Measurements from ENCODE around the gene LY86. TPM values are rescaled to one million over a fixed set of nuclear protein-coding genes. Genes with fewer than 3 reads are reported as not detected.
"Not testable (repeated sequence)": the region's sequence is repeated elsewhere in the genome, so short reads cannot be mapped to it uniquely, and the experiment has no call there.

Gene LY86
- total RNA-seq, 1 donor from 2014 or later, result not detected

DNA sequence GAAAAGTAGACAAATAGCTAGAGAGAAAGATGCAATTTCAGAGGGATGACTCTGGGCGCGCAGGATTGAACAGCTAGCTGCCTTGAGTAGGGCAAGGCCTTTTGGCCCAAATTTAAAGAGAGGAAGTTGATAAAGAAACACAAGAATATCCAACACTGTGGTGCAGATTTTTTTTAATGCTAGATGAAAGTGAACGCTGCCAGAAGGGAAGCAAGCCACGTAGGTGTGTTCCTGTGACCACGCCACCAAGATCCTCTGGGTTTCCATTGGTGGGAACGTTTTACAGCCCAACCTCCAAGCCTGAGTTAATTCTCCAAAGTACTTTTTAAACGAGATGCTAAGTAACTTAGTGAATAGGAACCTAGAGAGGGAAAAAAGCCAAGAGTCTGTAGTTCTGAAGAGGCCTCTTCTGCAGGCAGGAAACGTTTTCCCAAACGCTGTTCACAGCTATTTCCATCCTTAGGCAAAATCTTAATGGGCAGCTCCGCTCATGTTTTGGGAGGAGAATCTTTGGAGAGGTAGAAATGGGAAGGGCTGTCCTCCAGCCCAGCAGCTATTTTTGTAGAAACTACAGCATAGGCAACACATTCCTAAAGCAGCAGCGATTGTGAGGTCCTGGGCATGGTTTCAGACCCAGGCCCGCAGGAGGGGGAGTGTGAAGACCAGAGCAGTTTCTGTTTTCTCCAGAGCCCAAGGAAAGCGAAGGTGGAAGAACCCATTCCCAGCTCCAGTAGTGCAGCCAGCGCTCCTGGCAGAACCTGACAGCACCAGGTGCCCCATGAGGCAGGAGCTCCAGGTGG lies 8.2 kb downstream of the LY86 start:
- DNase-seq (ENCODE audit: low read depth), result no peak

DNA sequence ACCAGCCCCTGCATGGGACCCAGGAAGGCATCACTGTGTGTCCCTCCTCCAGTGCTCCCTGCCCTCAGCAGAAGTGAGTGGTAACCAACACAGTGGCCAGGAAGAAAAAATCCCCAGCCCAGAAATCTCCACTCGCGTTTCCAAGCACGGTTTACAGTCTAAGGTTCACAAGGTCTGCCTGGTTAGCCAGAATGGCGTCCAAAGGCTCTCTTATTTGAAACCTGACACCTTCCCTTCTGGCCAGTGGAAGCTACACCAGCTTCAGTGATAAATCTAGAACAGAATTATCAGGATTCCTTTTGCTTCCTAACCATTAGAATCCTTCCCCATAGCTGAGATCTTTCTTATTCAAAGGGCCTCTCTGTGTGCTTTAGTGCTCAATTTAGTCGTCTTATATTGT lies 9.2 kb downstream of the LY86 start:
- no peak for DNase-seq (ENCODE audit: low read depth)

DNA sequence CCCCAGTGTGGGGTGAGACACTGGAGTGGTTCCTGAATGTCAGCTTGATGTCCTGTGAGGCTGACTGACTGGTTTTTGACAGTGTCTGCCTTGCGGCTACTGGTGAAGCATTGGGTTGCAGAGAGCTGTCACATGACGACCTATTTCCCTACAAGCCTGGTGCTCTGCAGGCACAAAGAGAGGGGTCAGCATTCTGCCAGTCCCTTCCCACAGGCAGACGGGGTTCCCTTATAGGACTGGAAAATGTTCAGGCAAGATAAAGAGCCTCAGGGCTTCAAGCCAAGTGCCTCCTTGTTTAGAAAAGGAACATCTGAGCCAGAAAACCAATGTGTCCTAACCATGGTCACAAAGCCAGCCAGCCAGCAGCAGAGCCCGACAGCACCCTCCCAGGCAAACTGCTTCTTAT lies 11.0 kb downstream of the LY86 start:
- DNase-seq (ENCODE audit: low read depth), result no peak

DNA sequence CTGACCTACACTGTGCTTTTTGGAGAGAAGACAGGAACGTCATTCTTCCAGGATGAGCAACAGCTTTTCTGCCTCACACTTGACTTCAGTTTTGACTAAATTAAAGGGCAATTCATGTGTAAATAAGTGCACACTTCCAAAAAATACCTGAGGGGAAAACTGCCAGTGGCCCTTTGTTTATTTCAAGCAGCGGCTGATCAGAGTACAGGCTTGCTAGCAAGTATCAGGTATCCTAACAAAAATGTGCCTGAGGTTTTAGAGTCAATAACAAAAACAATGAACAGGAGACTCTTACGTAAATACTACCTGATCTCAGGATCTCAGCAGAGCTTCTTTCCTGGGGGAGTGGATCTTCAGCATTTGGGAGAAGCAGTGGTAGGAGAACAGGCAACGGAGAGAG lies 12.4 kb downstream of the LY86 start:
- DNase-seq (ENCODE audit: low read depth), result no peak

DNA sequence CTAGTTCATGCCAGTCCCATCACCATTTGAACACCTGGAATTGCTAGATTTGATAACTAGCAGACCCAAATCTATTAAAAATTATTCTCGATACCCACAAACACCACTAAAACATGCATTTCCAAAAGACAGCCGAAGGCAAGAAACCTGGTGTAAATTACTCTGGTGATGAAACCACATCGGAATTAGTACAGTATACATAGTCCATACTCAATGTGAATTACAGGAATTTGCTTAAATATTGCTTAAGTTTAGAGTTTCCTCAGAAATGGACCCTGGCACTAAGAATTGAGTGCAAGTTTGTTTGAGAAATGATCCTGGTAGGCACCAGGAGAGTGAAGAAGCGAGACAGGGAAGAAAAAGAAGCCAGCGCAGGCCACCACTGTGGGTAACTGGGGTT lies 13.7 kb downstream of the LY86 start:
- no peak for DNase-seq (ENCODE audit: low read depth)

DNA sequence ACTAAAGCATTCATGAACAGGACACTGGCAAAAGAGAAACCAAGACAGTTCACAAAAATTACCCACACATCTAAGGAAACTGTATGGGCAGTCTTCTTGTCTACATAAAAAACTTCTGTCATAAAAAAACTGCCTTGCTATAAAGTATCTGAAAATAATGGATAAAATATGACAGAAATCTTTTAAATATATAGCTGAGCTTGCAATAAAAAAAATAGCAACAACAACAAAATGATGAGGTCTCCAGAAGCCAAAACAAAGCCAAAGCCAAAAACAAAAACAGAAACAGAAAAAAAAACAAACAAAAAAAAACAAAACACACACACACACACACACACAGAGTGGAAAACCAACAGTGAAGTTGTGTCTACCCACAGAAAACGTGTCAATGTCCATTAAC lies 14.8 kb downstream of the LY86 start:
- no peak for DNase-seq (ENCODE audit: low read depth)

DNA sequence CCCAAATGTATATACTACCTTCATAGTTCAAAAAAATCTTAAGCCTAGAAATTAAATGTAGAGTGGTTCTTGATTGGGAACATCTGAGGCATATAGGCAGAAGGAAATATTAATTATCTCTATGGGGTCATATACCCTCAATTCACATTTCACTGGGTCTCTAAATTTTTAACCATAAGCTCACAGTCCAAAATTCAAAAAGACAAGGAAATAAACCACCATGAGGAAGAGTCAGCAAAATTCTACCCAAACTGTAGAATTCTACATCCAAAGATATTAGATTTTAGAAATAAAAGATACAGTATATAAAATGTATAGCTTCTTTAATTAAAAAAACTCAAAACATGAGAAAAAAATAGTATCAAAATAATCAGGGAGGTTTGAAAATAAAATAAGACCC lies 15.5 kb downstream of the LY86 start:
- DNase-seq (ENCODE audit: low read depth), result no peak

DNA sequence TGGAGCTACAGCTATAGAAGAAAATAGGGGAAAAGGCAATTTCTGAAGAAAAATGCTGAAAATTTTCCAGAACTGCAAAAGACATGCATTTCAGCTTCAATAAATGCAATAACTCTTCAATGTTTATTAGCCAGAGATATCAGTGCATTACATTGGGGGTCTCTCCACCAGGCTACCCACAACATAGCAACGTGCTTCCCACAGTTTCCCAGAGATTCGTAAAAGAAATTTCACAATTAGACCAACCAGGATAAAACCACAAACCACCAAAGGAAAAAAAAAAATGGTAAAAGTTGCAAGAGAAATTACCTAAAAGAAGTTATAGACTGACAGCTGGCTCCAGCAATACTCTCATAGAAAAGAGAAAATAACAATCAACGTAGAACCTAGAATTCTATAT lies 16.0 kb downstream of the LY86 start:
- no peak for DNase-seq (ENCODE audit: low read depth)

DNA sequence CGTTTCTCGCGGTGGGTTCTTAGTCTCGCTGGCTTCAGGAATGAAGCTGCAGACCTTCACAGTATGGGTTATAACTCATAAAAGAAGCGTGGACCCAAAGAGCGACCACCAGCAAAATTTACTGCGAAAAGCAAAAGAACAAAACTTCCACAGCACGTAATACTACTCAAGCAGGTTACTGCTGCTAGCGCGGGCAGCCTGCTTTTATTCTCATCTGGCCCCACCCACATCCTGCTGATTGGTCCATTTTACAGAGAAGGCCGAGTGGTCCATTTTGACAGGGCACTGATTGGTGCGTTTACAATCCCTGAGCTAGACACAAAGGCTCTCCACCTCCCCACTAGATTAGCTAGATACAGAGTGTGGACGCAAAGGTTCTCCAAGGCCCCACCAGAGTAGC lies 17.4 kb downstream of the LY86 start:
- no peak for DNase-seq (ENCODE audit: low read depth)

DNA sequence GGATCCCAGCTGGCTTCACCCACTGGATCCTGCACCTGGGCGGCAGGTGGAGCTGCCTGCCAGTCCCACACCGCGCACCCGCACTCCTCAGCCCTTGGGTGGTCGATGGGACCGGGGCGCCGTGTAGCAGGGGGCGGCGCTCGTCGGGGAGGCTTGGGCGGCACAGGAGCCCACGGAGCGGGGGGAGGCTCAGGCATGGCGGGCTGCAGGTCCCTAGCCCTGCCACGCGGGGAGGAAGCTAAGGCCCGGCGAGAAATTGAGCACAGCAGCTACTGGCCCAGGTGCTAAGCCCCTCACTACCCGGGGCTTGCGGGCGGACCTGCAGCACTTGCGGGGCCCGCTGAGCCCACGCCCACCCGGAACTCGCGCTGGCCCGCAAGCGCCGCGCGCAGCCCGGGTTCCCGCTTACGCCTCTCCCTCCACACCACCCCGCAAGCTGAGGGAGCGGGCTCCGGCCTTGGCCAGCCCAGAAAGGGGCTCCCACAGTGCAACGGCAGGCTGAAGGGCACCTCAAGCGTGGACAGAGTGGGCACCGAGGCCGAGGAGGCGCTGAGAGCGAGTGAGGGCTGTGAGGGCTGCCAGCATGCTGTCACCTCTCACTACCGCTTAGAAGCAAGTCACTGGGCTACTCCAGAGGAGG lies 18.0 kb downstream of the LY86 start:
- not testable (repeated sequence) for DNase-seq (ENCODE audit: low read depth)

DNA sequence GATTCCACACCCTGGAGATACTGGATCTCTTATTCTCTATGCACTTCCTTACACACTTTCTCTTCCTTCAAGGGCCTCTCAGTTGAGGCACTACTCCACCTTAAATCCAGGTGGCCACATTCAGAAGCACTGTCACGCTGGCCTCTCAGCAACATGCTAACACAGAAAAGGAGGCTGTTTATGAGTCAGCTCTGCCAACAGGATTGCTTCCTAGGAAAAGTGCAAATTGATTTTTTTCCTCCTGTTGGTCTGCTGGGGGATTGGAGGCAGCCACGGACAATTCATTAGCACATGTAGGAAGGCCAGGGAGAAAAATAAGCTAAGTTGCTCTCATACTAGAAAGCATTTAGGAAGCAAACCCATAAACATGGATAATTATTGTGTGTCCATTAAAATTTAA lies 20.9 kb downstream of the LY86 start:
- DNase-seq (ENCODE audit: low read depth), result no peak

DNA sequence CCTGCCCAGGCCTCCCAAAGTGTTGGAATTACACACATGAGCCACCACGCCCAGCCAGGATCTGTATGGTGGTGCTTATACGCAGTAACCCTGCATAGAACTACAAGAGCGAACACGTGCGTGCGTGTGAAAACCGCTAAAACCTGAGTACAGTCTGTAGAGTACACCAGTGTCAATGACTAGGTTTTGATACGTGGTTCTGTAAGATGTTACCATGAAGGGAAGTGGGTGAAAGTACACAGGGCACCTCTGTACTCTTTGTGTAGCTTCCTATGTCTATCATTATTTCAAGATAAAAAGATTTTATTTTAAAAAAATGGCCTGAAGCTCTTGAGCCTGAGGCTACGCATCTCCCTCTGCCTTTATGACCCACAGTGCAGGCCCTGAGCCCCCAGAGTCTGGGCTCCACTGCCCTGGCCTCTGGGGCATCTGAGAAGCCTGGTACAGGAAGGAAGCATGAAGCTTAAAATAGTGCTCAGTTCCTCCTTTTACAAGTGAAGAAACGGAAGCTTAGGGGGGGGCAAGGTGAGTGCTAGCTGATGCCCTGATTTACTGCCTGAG lies 21.6 kb downstream of the LY86 start:
- no peak for DNase-seq (ENCODE audit: low read depth)

DNA sequence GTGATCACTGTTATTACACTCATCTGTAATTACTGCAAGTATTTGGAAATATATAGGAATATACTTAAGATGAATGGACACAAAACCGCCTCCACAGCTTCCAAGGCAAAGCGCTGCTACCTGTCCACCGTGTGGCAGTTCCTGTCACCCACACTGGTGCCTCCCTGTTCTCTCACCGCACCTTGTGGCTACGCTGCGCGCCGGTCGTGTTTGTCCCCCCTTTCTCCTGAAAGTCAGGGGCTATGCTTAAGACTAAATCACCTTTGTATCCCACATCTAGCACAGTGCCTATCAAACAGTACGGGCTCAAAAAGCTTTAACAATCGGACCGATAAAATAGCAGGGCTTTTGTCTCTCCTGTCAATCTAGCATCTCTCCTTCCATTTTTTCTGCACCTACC lies 23.0 kb downstream of the LY86 start:
- no peak for DNase-seq (ENCODE audit: low read depth)

DNA sequence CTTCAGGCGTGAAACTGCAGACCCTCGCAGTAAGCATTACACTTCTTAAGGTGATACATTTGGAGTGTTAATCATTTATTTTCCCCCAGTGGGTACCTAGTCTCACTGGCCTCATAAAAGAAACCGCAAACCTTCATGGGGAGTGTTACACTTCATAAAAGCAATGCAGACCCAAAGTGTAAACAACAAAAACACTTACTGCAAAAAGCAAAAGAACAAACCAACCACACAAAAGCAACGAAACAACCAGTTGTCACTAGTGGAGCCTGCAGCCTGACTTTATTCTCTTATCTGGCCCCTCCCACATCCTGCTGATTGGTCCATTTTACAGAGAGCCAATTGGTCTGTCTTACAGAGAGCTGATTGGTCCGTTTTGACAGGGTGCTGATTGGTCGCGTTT lies 23.8 kb downstream of the LY86 start:
- no peak for DNase-seq (ENCODE audit: low read depth)

DNA sequence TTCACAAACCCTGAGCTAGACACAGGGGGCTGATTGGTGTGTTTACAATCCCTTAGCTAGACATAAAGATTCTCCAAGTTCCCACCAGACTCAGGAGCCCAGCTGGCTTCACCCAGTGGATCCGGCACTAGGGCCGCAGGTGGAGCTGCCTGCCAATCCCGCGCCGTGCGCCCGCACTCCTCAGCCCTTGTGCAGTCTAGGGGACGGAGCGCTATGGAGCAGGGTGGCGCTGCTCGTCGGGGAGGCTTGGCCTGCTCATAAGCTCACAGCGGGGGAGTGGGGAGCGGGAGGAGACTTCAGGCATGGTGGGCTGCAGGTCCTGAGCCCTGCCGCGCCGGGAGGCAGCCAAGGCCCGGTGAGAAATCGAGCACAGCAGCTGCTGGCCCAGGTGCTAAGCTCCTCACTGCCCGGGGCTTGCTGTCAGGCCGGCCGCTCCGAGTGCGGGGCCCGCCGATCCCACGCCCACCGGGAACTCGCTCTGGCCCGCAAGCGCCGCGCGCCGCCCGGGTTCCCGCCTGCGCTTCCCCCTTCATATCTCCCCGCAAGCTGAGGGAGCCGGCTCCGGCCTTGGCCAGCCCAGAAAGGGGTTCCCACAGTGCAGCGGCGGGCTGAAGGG lies 24.7 kb downstream of the LY86 start:
- not testable (repeated sequence) for DNase-seq (ENCODE audit: low read depth)

DNA sequence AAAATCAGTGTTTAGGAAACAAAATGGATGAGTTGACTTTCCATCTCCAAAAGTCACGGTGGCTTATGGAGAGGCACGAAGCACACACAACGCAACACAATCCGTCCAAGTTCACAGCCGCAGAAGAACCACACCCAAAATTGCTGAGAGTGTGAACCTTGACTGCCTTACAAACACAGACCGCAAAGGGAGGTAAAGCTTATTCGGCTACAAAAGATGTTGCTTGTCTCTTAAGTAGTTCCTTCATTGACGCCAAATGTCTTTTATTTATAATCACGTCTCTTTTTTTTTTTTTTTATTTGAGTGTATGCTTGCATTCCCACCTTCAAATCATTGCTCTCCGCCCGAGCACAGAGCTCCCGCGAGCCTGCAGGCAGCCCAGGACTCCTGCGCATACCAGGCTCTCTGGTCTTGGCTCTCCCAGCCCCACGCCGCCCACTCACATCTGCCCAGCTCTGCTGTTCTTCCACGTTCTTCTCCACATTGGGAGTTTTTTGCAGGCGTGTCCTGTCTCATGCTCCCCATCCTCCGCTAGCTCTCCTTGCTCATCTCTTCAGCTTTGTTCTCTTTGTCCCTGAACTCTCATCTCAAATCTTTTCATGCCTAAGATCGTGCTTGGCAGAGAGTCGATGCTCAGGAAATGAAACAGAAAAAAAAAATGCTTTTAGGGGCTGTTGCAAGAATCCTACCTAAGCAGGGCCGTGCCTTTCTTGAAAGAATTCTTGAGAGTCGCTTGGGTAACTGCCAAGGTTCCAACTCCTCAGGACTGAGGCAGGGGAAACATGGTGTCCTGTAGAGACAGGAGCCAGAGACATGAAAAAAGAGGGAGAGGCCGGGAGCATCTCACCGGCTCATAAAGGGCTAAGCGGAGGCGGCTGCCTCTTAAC lies 25.8 kb downstream of the LY86 start:
- peak; percentile 16 for DNase-seq (ENCODE audit: low read depth)

DNA sequence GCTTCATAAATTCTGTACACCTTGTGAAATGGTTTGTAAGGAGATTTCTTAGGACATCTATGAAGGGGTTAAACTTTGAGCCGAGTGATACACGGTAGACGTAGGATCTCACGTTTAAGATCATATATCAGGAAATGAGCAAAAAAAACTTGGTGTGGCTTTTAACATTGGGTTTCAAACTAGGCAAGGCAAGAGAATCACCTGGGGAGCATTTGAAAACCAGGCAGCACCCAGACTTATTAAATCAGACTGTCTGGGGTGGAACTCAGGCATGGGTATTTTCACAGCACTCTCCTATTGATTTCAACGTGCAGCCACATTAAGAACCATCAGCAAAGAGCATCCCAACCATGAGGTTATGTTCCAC lies 26.4 kb downstream of the LY86 start:
- DNase-seq (ENCODE audit: low read depth), result no peak

DNA sequence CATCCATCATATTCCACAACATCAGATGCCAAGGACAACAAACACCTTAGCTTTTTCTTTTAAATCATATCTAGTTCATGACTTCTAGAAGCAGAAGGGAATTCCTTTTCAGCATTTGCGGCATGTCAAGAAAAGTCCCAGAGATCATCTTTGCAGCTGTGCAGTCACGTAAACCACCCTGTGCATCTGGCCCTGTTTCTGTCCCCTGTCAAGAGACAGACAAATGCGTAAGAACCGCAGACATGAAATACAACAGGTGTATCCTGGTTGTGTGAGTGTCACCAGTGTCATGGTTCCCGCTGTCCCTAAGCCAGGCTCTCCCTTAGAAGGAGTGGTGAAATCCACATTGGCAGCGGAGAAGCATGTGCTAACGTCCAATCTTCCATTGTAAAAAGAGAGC lies 28.1 kb downstream of the LY86 start:
- DNase-seq (ENCODE audit: low read depth), result no peak

DNA sequence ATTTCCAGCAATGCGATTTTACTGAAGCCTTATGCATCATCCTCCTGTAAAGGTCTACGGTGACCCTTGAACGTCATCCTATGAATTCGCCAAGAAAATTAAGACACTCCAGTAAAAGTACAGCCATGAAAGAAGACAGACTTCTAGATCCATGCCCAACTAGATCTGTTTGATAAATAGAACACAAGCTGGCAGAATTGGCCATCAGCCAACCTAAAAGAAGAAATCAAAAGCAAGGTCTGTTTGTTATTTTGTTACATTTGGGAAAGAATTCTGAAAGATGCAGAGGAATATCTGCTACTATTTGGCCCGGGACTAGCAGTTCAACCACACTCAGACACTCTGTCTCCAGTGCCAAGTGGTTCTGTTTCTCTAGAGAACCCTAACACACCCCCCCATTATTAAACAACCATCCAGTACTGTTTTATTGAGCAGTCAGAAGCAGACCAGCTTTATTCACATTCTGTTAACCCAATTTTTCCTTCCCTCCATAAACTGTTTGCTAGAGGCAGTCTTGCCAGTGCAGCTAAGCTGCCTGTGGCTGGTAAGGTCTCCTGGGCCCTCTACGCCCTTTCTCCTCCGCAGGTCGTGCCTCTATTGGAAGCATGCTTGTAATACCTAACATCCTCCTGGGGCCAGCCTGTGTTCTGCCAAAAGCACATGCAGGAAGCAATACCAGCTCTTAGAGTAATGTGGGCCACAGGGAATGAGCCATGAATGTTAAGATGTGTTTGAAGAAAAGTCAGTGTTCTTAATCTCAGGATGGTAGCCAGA lies 30.7 kb downstream of the LY86 start:
- no peak for DNase-seq (ENCODE audit: low read depth)

DNA sequence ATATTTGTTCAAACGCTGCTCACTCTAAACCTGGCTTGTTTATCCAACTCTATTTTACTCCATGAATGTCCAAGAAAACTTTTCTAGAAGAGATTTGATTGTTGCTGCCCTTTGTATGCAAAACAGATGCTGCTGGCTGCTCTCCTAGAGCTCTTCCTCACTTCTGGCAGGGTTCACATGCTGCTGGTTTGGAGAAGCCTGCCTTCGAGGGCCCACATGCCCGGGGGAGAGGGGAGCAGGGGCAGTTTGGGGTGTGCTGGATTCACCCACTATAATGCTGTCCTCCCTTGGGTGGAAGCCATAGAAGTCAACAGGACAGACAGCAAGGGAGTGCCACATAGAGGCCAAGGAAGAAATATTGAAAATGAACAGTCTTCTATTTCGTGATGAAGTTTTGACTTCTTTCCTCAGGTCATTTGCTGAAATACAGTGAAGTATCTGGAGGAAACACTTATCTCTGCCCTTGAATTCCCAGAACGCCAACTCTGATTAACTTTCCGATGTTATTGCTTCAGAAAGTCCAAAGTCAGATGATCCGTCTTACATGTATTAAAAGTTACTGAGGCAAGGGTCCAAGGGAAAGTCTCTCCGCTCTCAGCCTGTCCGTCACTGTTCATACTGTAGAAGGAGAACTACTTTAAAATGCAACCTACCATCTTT lies 32.4 kb downstream of the LY86 start:
- no peak for DNase-seq (ENCODE audit: low read depth)

DNA sequence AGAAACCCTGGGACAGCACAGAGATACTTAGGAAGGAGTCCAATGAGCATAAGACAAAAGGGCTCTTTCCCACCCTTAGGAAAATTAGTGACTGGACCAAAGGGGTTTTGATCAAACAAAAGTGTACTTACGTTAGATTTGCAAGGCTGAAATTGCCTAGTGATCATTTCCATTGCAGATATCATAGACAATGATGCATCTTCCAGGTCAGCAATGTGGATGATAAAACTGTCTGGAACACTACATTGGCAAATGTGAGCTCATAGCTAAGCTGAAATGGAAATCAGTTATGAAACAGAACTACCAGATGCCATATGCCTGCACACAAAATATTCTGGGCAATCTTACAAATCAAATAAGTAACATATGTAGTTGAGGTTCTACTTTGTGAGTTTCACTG lies 34.0 kb downstream of the LY86 start:
- DNase-seq (ENCODE audit: low read depth), result no peak

Data from renal cortical epithelial cell (primary cell).